ENCODE results near the gene ZBTB34. TPM values are rescaled to one million over a fixed set of nuclear protein-coding genes. Genes with fewer than 3 reads are reported as not detected.

The ZBTB34 gene
- total and polyA plus RNA-seq, 7 donors, result 2.0 to 7.3 (median 4.6) TPM

DNA sequence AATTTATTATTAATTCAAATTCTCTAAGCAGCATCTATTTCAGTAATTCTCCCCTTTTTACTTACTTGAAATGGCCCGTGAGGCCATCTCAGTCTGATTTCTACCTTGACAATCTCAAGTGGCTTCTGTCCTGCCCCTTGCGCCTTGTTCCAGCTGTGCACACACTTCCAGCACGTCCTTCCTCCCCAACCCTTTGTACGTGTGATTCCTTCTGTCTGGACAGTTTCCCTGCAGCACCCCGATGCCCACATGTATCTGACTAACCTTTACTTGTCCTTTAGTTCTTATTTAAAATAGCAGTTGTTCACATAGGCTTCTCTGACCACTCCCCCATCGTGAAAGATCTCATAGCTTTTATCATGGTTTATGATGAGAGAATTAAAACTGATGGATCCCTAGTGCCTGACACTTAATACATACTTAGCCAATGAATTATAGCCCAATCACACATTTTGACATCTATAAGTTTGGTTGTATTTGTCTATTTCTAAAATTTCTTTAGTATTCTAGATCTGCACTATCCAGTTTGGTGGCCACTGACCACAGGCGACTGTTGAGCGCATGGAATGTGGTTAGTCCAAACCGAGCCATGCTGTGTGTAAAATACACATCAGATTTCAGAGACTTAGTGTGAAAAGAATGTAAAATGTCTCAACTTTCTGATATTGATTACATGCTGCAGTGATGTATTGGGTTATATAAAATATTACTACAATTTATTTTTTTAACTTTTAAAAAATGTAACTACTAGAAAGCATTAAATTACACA is 14.3 kb downstream of the ZBTB34 start:
- no peaks in the 10 kb centered on the region for H3K9me3 ChIP-seq
- 65 to 76% (median 68%) methylated on average over 9 of the region's 9 CpGs for whole genome bisulfite sequencing, 3 donors
- H3K27ac ChIP-seq, result no peak overlapping the region
- ATAC-seq (peak in 2 of 4 donors; percentile 28), DNase-seq (no peak)
- H3K27me3 ChIP-seq (ENCODE audit: insufficient read depth in 3 of 3, low read length in 2 of 3), result no peaks in the 10 kb centered on the region
- H3K36me3 ChIP-seq (ENCODE audit: insufficient read depth in 1 of 2, low read depth in 1 of 2), result peaks cover 0 to 5% of the 10 kb centered on the region in 2 donors
- H3K4me1 ChIP-seq, result peaks cover 19% of the 10 kb centered on the region
- TF ChIP-seq, protein P1, sequence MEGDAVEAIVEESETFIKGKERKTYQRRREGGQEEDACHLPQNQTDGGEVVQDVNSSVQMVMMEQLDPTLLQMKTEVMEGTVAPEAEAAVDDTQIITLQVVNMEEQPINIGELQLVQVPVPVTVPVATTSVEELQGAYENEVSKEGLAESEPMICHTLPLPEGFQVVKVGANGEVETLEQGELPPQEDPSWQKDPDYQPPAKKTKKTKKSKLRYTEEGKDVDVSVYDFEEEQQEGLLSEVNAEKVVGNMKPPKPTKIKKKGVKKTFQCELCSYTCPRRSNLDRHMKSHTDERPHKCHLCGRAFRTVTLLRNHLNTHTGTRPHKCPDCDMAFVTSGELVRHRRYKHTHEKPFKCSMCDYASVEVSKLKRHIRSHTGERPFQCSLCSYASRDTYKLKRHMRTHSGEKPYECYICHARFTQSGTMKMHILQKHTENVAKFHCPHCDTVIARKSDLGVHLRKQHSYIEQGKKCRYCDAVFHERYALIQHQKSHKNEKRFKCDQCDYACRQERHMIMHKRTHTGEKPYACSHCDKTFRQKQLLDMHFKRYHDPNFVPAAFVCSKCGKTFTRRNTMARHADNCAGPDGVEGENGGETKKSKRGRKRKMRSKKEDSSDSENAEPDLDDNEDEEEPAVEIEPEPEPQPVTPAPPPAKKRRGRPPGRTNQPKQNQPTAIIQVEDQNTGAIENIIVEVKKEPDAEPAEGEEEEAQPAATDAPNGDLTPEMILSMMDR (IDR thresholded peaks at IDR 0.05), result no peak
- intact Hi-C loops (cut with DNase I), result no loop called here
- no peak overlapping the region for H3K4me3 ChIP-seq

DNA sequence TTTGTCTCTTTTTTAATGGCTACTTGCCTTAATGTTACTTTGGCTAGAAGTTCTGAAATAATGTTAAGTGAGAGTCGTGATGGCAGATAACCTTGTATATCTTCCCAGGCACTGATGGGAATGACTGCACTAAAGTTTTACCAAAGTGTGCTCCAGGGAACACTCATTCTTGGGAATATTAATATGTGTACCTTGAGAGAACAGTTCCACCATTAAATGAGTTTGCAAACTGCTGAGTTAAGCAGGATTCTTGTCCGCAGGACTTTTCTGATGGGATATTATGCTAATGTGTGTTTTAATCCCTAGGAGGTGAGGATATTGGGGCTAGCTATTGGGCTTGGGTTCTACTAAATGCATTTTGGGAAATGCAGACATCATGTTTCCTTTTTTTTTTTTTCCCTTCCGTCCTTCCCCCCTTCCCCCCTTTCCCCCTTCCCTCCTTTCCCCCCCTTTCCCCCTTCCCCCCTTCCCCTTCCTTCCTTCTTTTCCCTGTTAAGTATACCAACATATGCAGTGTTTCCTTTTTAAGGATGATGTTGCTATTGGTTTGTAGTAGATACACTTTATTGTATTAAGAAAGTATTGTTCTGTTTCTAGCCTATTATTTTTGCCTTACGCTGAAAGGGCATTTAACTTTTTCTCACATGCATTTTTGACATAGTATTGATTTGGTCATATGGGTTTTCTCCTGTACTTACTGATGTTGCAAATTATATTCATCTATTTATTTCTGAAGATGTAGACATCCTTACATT is 15.5 kb downstream of the ZBTB34 start:
- H3K4me3 ChIP-seq, result no peak overlapping the region

DNA sequence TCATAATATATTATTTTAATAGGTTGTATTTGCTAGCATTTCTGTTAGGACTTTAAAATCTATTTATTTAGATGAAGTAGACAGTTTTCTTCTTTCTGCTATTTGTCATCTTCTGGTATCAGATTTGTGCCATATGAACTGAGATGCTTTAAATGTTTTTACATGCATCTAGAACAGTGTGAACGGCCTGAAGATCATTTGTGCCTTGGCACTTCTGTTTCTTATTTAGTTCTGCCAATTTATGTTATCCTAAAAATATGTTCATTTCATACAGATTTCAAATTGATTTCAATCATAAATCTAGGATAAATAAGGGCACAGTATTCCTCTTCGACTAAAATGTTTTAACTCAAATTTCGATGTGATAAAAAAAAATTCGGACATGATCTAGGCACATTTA is 16.1 kb downstream of the ZBTB34 start:
- Histone ChIP-seq H3K36me3 (ENCODE audit: insufficient read depth in 1 of 2, low read depth in 1 of 2) (peaks cover 0 to 19% of the 10 kb centered on the region in 2 donors), H3K27ac (no peak overlapping the region), H3K27me3 (ENCODE audit: insufficient read depth in 3 of 3, low read length in 2 of 3) (no peaks in the 10 kb centered on the region), H3K4me3 (no peak overlapping the region), H3K4me1 (peaks cover 15% of the 10 kb centered on the region), H3K9me3 (no peaks in the 10 kb centered on the region)
- DNase-seq (no peak), ATAC-seq (no peak)
- TF ChIP-seq, protein P1 (IDR thresholded peaks at IDR 0.05), result no peak
- intact Hi-C loops (cut with DNase I), result no loop called here
- 61 to 74% (median 61%) methylated on average over 4 of the region's 4 CpGs for WGBS, 3 donors

More for the DNA sequence above, 15.5 kb downstream of the ZBTB34 start:
- Histone ChIP-seq H3K4me1 (peaks cover 14% of the 10 kb centered on the region), H3K9me3 (no peaks in the 10 kb centered on the region), H3K36me3 (ENCODE audit: insufficient read depth in 1 of 2, low read depth in 1 of 2) (peaks cover 0 to 17% of the 10 kb centered on the region in 2 donors), H3K27me3 (ENCODE audit: insufficient read depth in 3 of 3, low read length in 2 of 3) (no peaks in the 10 kb centered on the region), H3K27ac (no peak overlapping the region)
- ATAC-seq (no peak), DNase-seq (no peak)
- intact Hi-C loops (cut with DNase I), result no loop called here
- WGBS, 3 donors, result 63 to 70% (median 68%) methylated on average over 4 of the region's 4 CpGs
- TF ChIP-seq, protein P1 (IDR thresholded peaks at IDR 0.05), result no peak

DNA sequence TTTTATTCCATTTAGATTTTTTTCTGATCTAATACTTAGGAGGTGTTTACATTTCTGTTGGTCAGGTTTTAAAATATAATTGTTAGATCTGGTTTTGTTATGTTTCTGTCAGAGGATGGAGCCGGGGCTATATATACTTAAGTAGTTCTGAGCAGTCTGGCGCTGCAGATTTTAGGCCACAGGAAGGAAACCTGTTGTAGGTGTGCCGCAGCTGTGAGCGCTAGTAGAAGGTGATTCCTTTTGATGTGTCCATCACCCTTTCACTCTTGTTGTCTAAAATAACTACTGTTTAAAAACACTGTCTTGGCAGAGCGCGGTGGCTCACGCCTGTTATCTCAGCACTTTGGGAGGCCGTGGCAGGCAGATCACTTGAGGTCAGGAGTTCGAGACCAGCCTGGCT is 17.0 kb downstream of the ZBTB34 start:
- TF ChIP-seq, protein P1 (IDR thresholded peaks at IDR 0.05), result no peak
- WGBS, 3 donors, result 90 to 96% (median 90%) methylated on average over 9 of the region's 9 CpGs
- H3K4me1 ChIP-seq, result peaks cover 24% of the 10 kb centered on the region

More for the DNA sequence above, 17.0 kb downstream of the ZBTB34 start:
- no peak overlapping the region for H3K27ac ChIP-seq
- ATAC-seq (no peak), DNase-seq (no peak)
- H3K27me3 ChIP-seq (ENCODE audit: insufficient read depth in 3 of 3, low read length in 2 of 3), result no peaks in the 10 kb centered on the region
- H3K36me3 ChIP-seq (ENCODE audit: insufficient read depth in 1 of 2, low read depth in 1 of 2), result peaks cover 0 to 19% of the 10 kb centered on the region in 2 donors
- intact Hi-C loops (cut with DNase I), result no loop called here
- no peak overlapping the region for H3K4me3 ChIP-seq
- no peaks in the 10 kb centered on the region for H3K9me3 ChIP-seq

Data from psoas muscle (tissue), 8 donors.